Motor neuron (in vitro differentiated cells): ENCODE data around the gene TMEM247. TPM values are rescaled to one million over a fixed set of nuclear protein-coding genes. Genes with fewer than 3 reads are reported as not detected.

ENCODE experiments used
- ATAC-seq, 8 experiments: fragments of 200-7000 bp; cut with Tn5 transposase; replicated peaks in 6 of 8; 2 replicates each; pipeline ENCODE4 v1.8.0; 2021; ENCODE audit warnings: mild to moderate bottlenecking in 8 of 8, moderate library complexity in 8 of 8
- H3K27ac ChIP-seq, 2 donors: fragments of 250-450 bp; sonication (Bioruptor Pico); 2 replicates each; pipeline ENCODE4 v1.9.0; 2021; ENCODE audit warnings: antibody characterized with exemption in 2 of 2, mild to moderate bottlenecking in 2 of 2, moderate library complexity in 1 of 2
- H3K4me1 ChIP-seq, 2 donors: fragments of 250-450 bp; sonication (Bioruptor Pico); replicated peaks in 1 of 2; 2 replicates each; pipeline ENCODE4 v1.6.1; 2021; ENCODE audit warnings: antibody characterized with exemption in 2 of 2, mild to moderate bottlenecking in 2 of 2, moderate library complexity in 1 of 2
- H3K4me3 ChIP-seq, 5 donors: fragments of 250-450 bp; sonication (Bioruptor Pico); 2 replicates each; pipeline ENCODE4 v1.9.0; 2021; ENCODE audit warnings: antibody characterized with exemption in 5 of 5, mild to moderate bottlenecking in 5 of 5, moderate library complexity in 4 of 5
- WGBS, 10 experiments: fragments of 450-650 bp; shearing (Covaris generic); methylation state at CpG; one replicate each; pipeline ENCODE4 v1.0.0; 2022; 5-methylcytosine and 5-hydroxymethylcytosine counted together
- in situ Hi-C, 9 experiments: fragments of 400-800 bp; cut with MboI; loops; one replicate each; pipeline ENCODE4 v1.15.0; 2021; ENCODE audit warnings: low sequenced_read_pairs in 9 of 9, low pct_unique_long_range_greater_than_20kb in 2 of 9; ENCODE audit not compliant: unreplicated experiment in 9 of 9
- total RNA-seq, 8 experiments: library from RNA; unstranded; fragments of 300-600 nt; gene quantifications; 2 replicates each; pipeline versions ENCODE4 v1.2.3 to v1.2.4, GENCODE V29; 2022

The TMEM247 gene
- total RNA-seq, result not detected

- peaks cover 15 to 19% of the 10 kb centered on the region in 2 donors for H3K4me1 ChIP-seq
- 73 to 100% (median 92%) methylated on average over 1 to 4 of the region's 5 CpGs; no CpG with 5 or more reads in 5 of the 10 experiments for WGBS, 10 experiments
- no peak within 1 kb of the TSS for H3K27ac ChIP-seq
- no peak for ATAC-seq
- in situ Hi-C loops, result no loop called here
- H3K4me3 ChIP-seq, result no peak within 1 kb of the TSS
Measured at GRCh38 chr2:46479265-46479664, at the start of gene TMEM247. Gene TMEM247, plus strand, starts transcription at chr2:46479565.

GRCh38 chr2:46430413-46430812, 49.0 kb upstream of the TMEM247 start:
- Histone ChIP-seq H3K4me3 (no peak overlapping the region), H3K27ac (no peak overlapping the region), H3K4me1 (no peaks in the 10 kb centered on the region)
- ATAC-seq, result no peak
- 42 to 75% (median 56%) methylated on average over 1 of the region's 1 CpG; no CpG with 5 or more reads in 7 of the 10 experiments for WGBS, 10 experiments
- in situ Hi-C loops, result no loop called here

GRCh38 chr2:46430992-46431391, 48.4 kb upstream of the TMEM247 start:
- no peak overlapping the region for H3K27ac ChIP-seq
- no peaks in the 10 kb centered on the region for H3K4me1 ChIP-seq
- H3K4me3 ChIP-seq, result no peak overlapping the region
- 50 to 100% (median 88%) methylated on average over 1 of the region's 1 CpG; no CpG with 5 or more reads in 1 of the 10 experiments for WGBS, 10 experiments
- no peak for ATAC-seq
- in situ Hi-C loops, result no loop called here

GRCh38 chr2:46431481-46432235, 47.7 kb upstream of the TMEM247 start:
- in situ Hi-C loops, result no loop called here
- ATAC-seq, result no peak
- Histone ChIP-seq H3K4me1 (no peaks in the 10 kb centered on the region), H3K4me3 (no peak overlapping the region), H3K27ac (no peak overlapping the region)
- 40 to 83% (median 68%) methylated on average over 2 to 5 of the region's 5 CpGs; no CpG with 5 or more reads in 4 of the 10 experiments for WGBS, 10 experiments

GRCh38 chr2:46434851-46435273, 44.5 kb upstream of the TMEM247 start:
- no peak overlapping the region for H3K27ac ChIP-seq
- in situ Hi-C loops, result no loop called here
- WGBS, 10 experiments, result 40 to 86% (median 67%) methylated on average over 1 to 3 of the region's 3 CpGs; no CpG with 5 or more reads in 2 of the 10 experiments

GRCh38 chr2:46435353-46435752, 44.0 kb upstream of the TMEM247 start:
- Histone ChIP-seq H3K4me3 (no peak overlapping the region), H3K27ac (no peak overlapping the region), H3K4me1 (no peaks in the 10 kb centered on the region)
- ATAC-seq, result no peak
- in situ Hi-C loops, result no loop called here

More at GRCh38 chr2:46434851-46435273, 44.5 kb upstream of the TMEM247 start:
- H3K4me3 ChIP-seq, result no peak overlapping the region
- ATAC-seq, result peak in 1 of 8 experiments; percentile 78
- no peaks in the 10 kb centered on the region for H3K4me1 ChIP-seq

GRCh38 chr2:46435796-46436360, 43.5 kb upstream of the TMEM247 start:
- WGBS, 10 experiments, result 59 to 100% (median 70%) methylated on average over 1 to 4 of the region's 4 CpGs
- in situ Hi-C loops, result no loop called here
- H3K27ac ChIP-seq, result no peak overlapping the region
- no peak for ATAC-seq
- H3K4me3 ChIP-seq, result no peak overlapping the region
- no peaks in the 10 kb centered on the region for H3K4me1 ChIP-seq

- Histone ChIP-seq H3K27ac (no peak overlapping the region), H3K4me3 (no peak overlapping the region), H3K4me1 (no peaks in the 10 kb centered on the region)
- ATAC-seq, result no peak
- in situ Hi-C loops, result no loop called here
Measured at GRCh38 chr2:46436800-46437199, 42.6 kb upstream of the TMEM247 start.

GRCh38 chr2:46438102-46438501, 41.3 kb upstream of the TMEM247 start:
- in situ Hi-C loops, result no loop called here
- Histone ChIP-seq H3K27ac (no peak overlapping the region), H3K4me1 (no peaks in the 10 kb centered on the region), H3K4me3 (no peak overlapping the region)
- ATAC-seq, result no peak
- WGBS, 10 experiments, result 0 to 60% (median 27%) methylated on average over 1 of the region's 1 CpG; no CpG with 5 or more reads in 4 of the 10 experiments

GRCh38 chr2:46438794-46439193, 40.6 kb upstream of the TMEM247 start:
- Histone ChIP-seq H3K4me1 (no peaks in the 10 kb centered on the region), H3K27ac (no peak overlapping the region), H3K4me3 (no peak overlapping the region)
- no peak for ATAC-seq
- 9 to 79% (median 67%) methylated on average over 1 to 2 of the region's 2 CpGs; no CpG with 5 or more reads in 2 of the 10 experiments for WGBS, 10 experiments
- in situ Hi-C loops, result no loop called here

- ATAC-seq, result no peak
- Histone ChIP-seq H3K27ac (no peak overlapping the region), H3K4me1 (no peaks in the 10 kb centered on the region), H3K4me3 (no peak overlapping the region)
- WGBS, 10 experiments, result 20 to 100% (median 63%) methylated on average over 1 to 2 of the region's 2 CpGs; no CpG with 5 or more reads in 4 of the 10 experiments
- in situ Hi-C loops, result no loop called here
Measured at GRCh38 chr2:46439582-46439981, 39.8 kb upstream of the TMEM247 start.

- no peak for ATAC-seq
- no peaks in the 10 kb centered on the region for H3K4me1 ChIP-seq
- no peak overlapping the region for H3K27ac ChIP-seq
- 38 to 100% (median 70%) methylated on average over 1 to 6 of the region's 7 CpGs for WGBS, 10 experiments
- in situ Hi-C loops, result no loop called here
- no peak overlapping the region for H3K4me3 ChIP-seq
Measured at GRCh38 chr2:46441838-46442712, 37.3 kb upstream of the TMEM247 start.

- in situ Hi-C loops, result no loop called here
- WGBS, 10 experiments, result 25 to 100% (median 62%) methylated on average over 1 to 2 of the region's 2 CpGs; no CpG with 5 or more reads in 2 of the 10 experiments
- no peak for ATAC-seq
- Histone ChIP-seq H3K4me1 (no peaks in the 10 kb centered on the region), H3K4me3 (no peak overlapping the region), H3K27ac (no peak overlapping the region)
Measured at GRCh38 chr2:46444732-46445131, 34.6 kb upstream of the TMEM247 start.
